Mononuclear cell (primary cell): Measurements from ENCODE around the gene PPP3R1. TPM values are rescaled to one million over a fixed set of nuclear protein-coding genes. Genes with fewer than 3 reads are reported as not detected.
"Not testable (repeated sequence)": the region's sequence is repeated elsewhere in the genome, so short reads cannot be mapped to it uniquely, and the experiment has no call there.

Experiments used
- H3K27me3 ChIP-seq: 2 replicates; pipeline ENCODE4 v1.6.0; 2011; ENCODE audit warnings: low read length, control low read depth; ENCODE audit not compliant: insufficient read depth
- H3K4me1 ChIP-seq: 2 replicates; pipeline ENCODE4 v1.5.1; 2011; ENCODE audit warnings: mild to moderate bottlenecking, low read length, control low read depth; ENCODE audit not compliant: insufficient read depth
- H3K4me3 ChIP-seq: 2 replicates; pipeline ENCODE4 v1.5.1; 2011; ENCODE audit warnings: mild to moderate bottlenecking, low read length, moderate library complexity
- H3K9me3 ChIP-seq: 2 replicates; pipeline ENCODE4 v1.5.1; 2011; ENCODE audit warnings: low read depth, mild to moderate bottlenecking, control low read depth, low read length
- total RNA-seq: library from RNA; depleted of rRNA; stranded (reverse); fragments of >200 nt; gene quantifications from one replicate; pipeline ENCODE4 v1.2.3, GENCODE V29; 2012

Gene PPP3R1
- total RNA-seq, 1 donor, result 62.1 TPM

GRCh38 chr2:68193787-68194372, 58.5 kb downstream of the PPP3R1 start:
- Histone ChIP-seq H3K4me1 (peaks cover 6% of the 10 kb centered on the region), H3K27me3 (no peaks in the 10 kb centered on the region), H3K9me3 (no peaks in the 10 kb centered on the region), H3K4me3 (no peak overlapping the region)

- no peak overlapping the region for H3K4me3 ChIP-seq
- H3K4me1 ChIP-seq, result peaks cover 8% of the 10 kb centered on the region
- H3K9me3 ChIP-seq, result no peaks in the 10 kb centered on the region
- H3K27me3 ChIP-seq, result no peaks in the 10 kb centered on the region
Measured at GRCh38 chr2:68193144-68193543, 59.2 kb downstream of the PPP3R1 start.

GRCh38 chr2:68190991-68191731, 61.2 kb downstream of the PPP3R1 start:
- Histone ChIP-seq H3K27me3 (no peaks in the 10 kb centered on the region), H3K4me1 (peaks cover 8% of the 10 kb centered on the region), H3K4me3 (no peak overlapping the region), H3K9me3 (no peaks in the 10 kb centered on the region)

- peaks cover 8% of the 10 kb centered on the region for H3K4me1 ChIP-seq
Measured at GRCh38 chr2:68189991-68190784, 62.1 kb downstream of the PPP3R1 start.

GRCh38 chr2:68188831-68189230, 63.5 kb downstream of the PPP3R1 start:
- Histone ChIP-seq H3K4me1 (peaks cover 8% of the 10 kb centered on the region), H3K4me3 (no peak overlapping the region), H3K9me3 (no peaks in the 10 kb centered on the region), H3K27me3 (no peaks in the 10 kb centered on the region)

More at GRCh38 chr2:68189991-68190784, 62.1 kb downstream of the PPP3R1 start:
- H3K27me3 ChIP-seq, result no peaks in the 10 kb centered on the region
- H3K9me3 ChIP-seq, result no peaks in the 10 kb centered on the region
- H3K4me3 ChIP-seq, result no peak overlapping the region

GRCh38 chr2:68187329-68187728, 65.0 kb downstream of the PPP3R1 start:
- H3K4me1 ChIP-seq, result peaks cover 8% of the 10 kb centered on the region

GRCh38 chr2:68185541-68186164, 66.7 kb downstream of the PPP3R1 start:
- H3K27me3 ChIP-seq, result no peaks in the 10 kb centered on the region
- peaks cover 8% of the 10 kb centered on the region for H3K4me1 ChIP-seq
- H3K4me3 ChIP-seq, result no peak overlapping the region
- no peaks in the 10 kb centered on the region for H3K9me3 ChIP-seq

More at GRCh38 chr2:68187329-68187728, 65.0 kb downstream of the PPP3R1 start:
- Histone ChIP-seq H3K4me3 (no peak overlapping the region), H3K27me3 (no peaks in the 10 kb centered on the region), H3K9me3 (no peaks in the 10 kb centered on the region)

- Histone ChIP-seq H3K27me3 (no peaks in the 10 kb centered on the region), H3K9me3 (no peaks in the 10 kb centered on the region), H3K4me3 (no peak overlapping the region), H3K4me1 (no peaks in the 10 kb centered on the region)
Measured at GRCh38 chr2:68182902-68183301, 69.4 kb downstream of the PPP3R1 start.

GRCh38 chr2:68178954-68179627, 73.2 kb downstream of the PPP3R1 start:
- Histone ChIP-seq H3K4me3 (no peak overlapping the region), H3K9me3 (no peaks in the 10 kb centered on the region), H3K27me3 (no peaks in the 10 kb centered on the region), H3K4me1 (peaks cover 17% of the 10 kb centered on the region)

- H3K4me1 ChIP-seq, result peaks cover 24% of the 10 kb centered on the region
- H3K4me3 ChIP-seq, result no peak overlapping the region
- no peaks in the 10 kb centered on the region for H3K9me3 ChIP-seq
- no peaks in the 10 kb centered on the region for H3K27me3 ChIP-seq
Measured at GRCh38 chr2:68178432-68178831, 73.9 kb downstream of the PPP3R1 start.

GRCh38 chr2:68177541-68177940, 74.8 kb downstream of the PPP3R1 start:
- H3K4me1 ChIP-seq, result peaks cover 31% of the 10 kb centered on the region

GRCh38 chr2:68176657-68177056, 75.7 kb downstream of the PPP3R1 start:
- no peaks in the 10 kb centered on the region for H3K27me3 ChIP-seq
- no peaks in the 10 kb centered on the region for H3K9me3 ChIP-seq
- no peak overlapping the region for H3K4me3 ChIP-seq
- peaks cover 31% of the 10 kb centered on the region for H3K4me1 ChIP-seq

More at GRCh38 chr2:68177541-68177940, 74.8 kb downstream of the PPP3R1 start:
- no peaks in the 10 kb centered on the region for H3K27me3 ChIP-seq
- H3K4me3 ChIP-seq, result no peak overlapping the region
- H3K9me3 ChIP-seq, result no peaks in the 10 kb centered on the region

GRCh38 chr2:68175210-68175609, 77.1 kb downstream of the PPP3R1 start:
- not testable (repeated sequence) for H3K4me3 ChIP-seq, H3K27me3 ChIP-seq, H3K9me3 ChIP-seq
- peaks cover 31% of the 10 kb centered on the region for H3K4me1 ChIP-seq

- H3K9me3 ChIP-seq, result no peaks in the 10 kb centered on the region
- H3K27me3 ChIP-seq, result no peaks in the 10 kb centered on the region
- peaks cover 31% of the 10 kb centered on the region for H3K4me1 ChIP-seq
- no peak overlapping the region for H3K4me3 ChIP-seq
Measured at GRCh38 chr2:68172990-68173700, 79.2 kb downstream of the PPP3R1 start.
